ENCODE results near the gene CEP57L1.

The CEP57L1 gene

DNA sequence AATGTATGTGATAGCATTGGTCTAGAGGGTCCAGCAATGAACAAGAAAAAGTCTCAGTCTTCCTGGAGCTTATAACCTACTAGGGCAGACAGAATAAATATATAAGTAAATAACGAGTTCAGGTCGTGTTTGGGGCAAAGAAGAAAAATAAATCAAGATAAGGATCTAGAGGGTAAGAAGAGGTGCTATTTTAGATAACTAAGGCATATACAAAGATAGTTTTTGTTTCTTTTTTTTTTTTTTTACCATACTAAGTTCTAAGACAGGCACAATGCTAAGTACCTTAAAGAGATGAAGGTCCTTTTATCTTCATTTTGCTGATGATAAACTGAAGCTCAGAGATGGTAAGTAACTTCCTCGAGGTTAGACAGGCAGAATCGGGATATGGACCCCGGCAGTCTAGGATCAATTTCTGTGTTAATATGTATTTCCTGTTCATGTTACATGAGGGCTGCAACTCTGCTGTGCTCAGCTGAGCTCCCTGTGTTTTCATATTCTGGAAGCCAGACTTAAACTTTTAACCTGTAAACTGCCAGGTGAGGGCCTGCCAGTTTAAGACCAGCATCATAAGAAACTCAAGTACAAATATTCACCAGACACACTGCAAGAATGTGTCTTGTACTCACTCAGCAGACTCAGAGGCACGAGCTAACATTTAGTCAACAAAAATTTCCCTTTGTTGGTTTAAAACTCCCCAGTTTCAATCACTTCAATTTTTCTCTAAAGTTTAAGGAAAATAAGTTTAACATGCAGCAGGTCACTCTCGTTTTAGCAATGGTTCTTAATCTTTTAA lies 24.0 kb upstream of the CEP57L1 start:
- Histone ChIP-seq H3K4me1 (ENCODE audit: low read length) (peaks cover 24% of the 10 kb centered on the region), H2AFZ (ENCODE audit: low read length) (no peak overlapping the region), H3K9me3 (replicated peaks; ENCODE audit: insufficient read depth, low read length) (no peaks in the 10 kb centered on the region), H3K9ac (ENCODE audit: low read length) (no peak overlapping the region), H4K20me1 (ENCODE audit: insufficient read depth, low read length) (no peaks in the 10 kb centered on the region), H3F3A (ENCODE audit: insufficient read depth, low read length) (no peaks in the 10 kb centered on the region), H3K79me2 (ENCODE audit: low read length) (peaks cover 93% of the 10 kb centered on the region), H3K27ac (ENCODE audit: low read length) (no peak overlapping the region), H3K9me2 (replicated peaks; ENCODE audit: insufficient read depth, low read length) (no peaks in the 10 kb centered on the region), H3K36me3 (replicated peaks; ENCODE audit: insufficient read depth, low read length) (no peaks in the 10 kb centered on the region), H3K4me2 (ENCODE audit: low read depth, low read length) (0 out of 2 replicates have a peak overlapping the region, but pooled peaks have one; percentile 3), H3K27me3 (replicated peaks; ENCODE audit: insufficient read depth, low read length) (no peaks in the 10 kb centered on the region), H3K4me3 (ENCODE audit: low read length) (no peak overlapping the region)
- no peak for TF ChIP-seq EZH2phosphoT487 (IDR thresholded peaks at IDR 0.05; ENCODE audit: low read length)
- TF ChIP-seq EZH2 (optimal IDR thresholded peaks at IDR 0.05; ENCODE audit: low read depth, low read length), result no peak
- TF ChIP-seq, protein P1, sequence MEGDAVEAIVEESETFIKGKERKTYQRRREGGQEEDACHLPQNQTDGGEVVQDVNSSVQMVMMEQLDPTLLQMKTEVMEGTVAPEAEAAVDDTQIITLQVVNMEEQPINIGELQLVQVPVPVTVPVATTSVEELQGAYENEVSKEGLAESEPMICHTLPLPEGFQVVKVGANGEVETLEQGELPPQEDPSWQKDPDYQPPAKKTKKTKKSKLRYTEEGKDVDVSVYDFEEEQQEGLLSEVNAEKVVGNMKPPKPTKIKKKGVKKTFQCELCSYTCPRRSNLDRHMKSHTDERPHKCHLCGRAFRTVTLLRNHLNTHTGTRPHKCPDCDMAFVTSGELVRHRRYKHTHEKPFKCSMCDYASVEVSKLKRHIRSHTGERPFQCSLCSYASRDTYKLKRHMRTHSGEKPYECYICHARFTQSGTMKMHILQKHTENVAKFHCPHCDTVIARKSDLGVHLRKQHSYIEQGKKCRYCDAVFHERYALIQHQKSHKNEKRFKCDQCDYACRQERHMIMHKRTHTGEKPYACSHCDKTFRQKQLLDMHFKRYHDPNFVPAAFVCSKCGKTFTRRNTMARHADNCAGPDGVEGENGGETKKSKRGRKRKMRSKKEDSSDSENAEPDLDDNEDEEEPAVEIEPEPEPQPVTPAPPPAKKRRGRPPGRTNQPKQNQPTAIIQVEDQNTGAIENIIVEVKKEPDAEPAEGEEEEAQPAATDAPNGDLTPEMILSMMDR (IDR thresholded peaks at IDR 0.05; ENCODE audit: low read length), result no peak
- DNase-seq, result no peak

DNA sequence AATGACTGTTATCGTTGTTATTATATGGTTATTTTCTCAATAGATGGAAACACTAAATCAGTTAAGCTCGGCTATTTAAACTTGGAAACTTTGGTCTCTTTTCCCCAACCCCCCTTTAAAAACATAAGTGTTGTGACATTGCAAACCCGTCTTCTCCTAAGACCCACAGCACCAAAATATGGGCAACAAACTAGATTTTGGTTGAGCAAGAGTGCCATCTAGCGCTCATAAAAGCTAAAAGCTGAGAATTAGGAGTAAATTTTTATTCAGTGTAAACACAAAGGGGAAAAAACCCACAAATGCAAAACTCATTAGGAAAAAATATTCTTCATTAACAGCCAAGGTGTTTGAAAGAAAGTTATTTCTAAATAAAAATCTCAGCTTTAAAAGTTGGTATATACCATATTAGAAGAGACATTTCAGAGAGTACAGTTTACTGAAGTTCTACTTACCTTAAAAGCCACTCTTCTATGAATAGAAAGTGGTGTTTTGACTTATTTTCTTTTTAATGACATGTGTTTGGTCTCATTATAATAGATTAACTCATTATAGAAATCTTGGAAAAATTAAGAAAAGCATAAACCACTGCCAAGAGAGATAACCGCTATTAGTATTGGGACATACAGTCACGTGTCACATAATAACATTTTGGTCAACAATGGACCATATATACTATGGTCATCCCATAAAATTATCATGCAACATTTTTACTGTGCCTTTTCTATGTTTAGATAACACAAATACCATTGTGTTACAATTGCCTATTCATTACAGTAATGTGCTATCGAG lies 21.8 kb upstream of the CEP57L1 start:
- peak; percentile 78 for DNase-seq
- peak overlapping the region; percentile 19; the same call in 1 of the 2 replicates for H3K4me2 ChIP-seq (ENCODE audit: low read depth, low read length)

DNA sequence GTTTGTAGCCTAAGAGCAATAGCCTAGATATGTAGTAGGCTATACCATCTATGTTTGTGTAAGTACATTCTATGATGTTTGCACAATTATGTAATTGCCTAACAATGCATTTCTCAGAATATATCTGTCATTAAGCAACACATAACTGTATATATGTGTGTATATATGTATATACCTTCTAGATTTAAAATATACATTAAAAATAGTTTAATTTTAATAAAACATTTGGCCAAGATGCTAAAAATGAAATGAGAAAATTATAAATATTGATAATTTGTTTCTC lies 21.2 kb upstream of the CEP57L1 start:
- no peak overlapping the region for H3K4me2 ChIP-seq (ENCODE audit: low read depth, low read length)
- H3K9ac ChIP-seq (ENCODE audit: low read length), result no peak overlapping the region
- DNase-seq, result no peak
- no peaks in the 10 kb centered on the region for H3K27me3 ChIP-seq (replicated peaks; ENCODE audit: insufficient read depth, low read length)
- no peak overlapping the region for H3K4me3 ChIP-seq (ENCODE audit: low read length)
- no peaks in the 10 kb centered on the region for H3K36me3 ChIP-seq (replicated peaks; ENCODE audit: insufficient read depth, low read length)
- no peaks in the 10 kb centered on the region for H4K20me1 ChIP-seq (ENCODE audit: insufficient read depth, low read length)
- no peak overlapping the region for H3K27ac ChIP-seq (ENCODE audit: low read length)
- peaks cover 93% of the 10 kb centered on the region for H3K79me2 ChIP-seq (ENCODE audit: low read length)
- no peaks in the 10 kb centered on the region for H3K9me2 ChIP-seq (replicated peaks; ENCODE audit: insufficient read depth, low read length)
- H3F3A ChIP-seq (ENCODE audit: insufficient read depth, low read length), result no peaks in the 10 kb centered on the region
- H2AFZ ChIP-seq (ENCODE audit: low read length), result no peak overlapping the region
- TF ChIP-seq EZH2phosphoT487 (IDR thresholded peaks at IDR 0.05; ENCODE audit: low read length), result no peak
- TF ChIP-seq, protein P1 (IDR thresholded peaks at IDR 0.05; ENCODE audit: low read length), result no peak
- no peak for TF ChIP-seq EZH2 (optimal IDR thresholded peaks at IDR 0.05; ENCODE audit: low read depth, low read length)
- H3K9me3 ChIP-seq (replicated peaks; ENCODE audit: insufficient read depth, low read length), result no peaks in the 10 kb centered on the region
- peaks cover 24% of the 10 kb centered on the region for H3K4me1 ChIP-seq (ENCODE audit: low read length)

More for the DNA sequence above, 21.8 kb upstream of the CEP57L1 start:
- H3K9ac ChIP-seq (ENCODE audit: low read length), result no peak overlapping the region
- no peaks in the 10 kb centered on the region for H3F3A ChIP-seq (ENCODE audit: insufficient read depth, low read length)
- no peaks in the 10 kb centered on the region for H3K9me2 ChIP-seq (replicated peaks; ENCODE audit: insufficient read depth, low read length)
- H3K27ac ChIP-seq (ENCODE audit: low read length), result no peak overlapping the region
- no peak overlapping the region for H3K4me3 ChIP-seq (ENCODE audit: low read length)
- no peaks in the 10 kb centered on the region for H4K20me1 ChIP-seq (ENCODE audit: insufficient read depth, low read length)
- peaks cover 24% of the 10 kb centered on the region for H3K4me1 ChIP-seq (ENCODE audit: low read length)
- H3K79me2 ChIP-seq (ENCODE audit: low read length), result peaks cover 91% of the 10 kb centered on the region
- H3K36me3 ChIP-seq (replicated peaks; ENCODE audit: insufficient read depth, low read length), result no peaks in the 10 kb centered on the region
- TF ChIP-seq EZH2phosphoT487 (IDR thresholded peaks at IDR 0.05; ENCODE audit: low read length), result no peak
- TF ChIP-seq, protein P1 (IDR thresholded peaks at IDR 0.05; ENCODE audit: low read length), result peak; percentile 64
- H2AFZ ChIP-seq (ENCODE audit: low read length), result no peak overlapping the region
- H3K9me3 ChIP-seq (replicated peaks; ENCODE audit: insufficient read depth, low read length), result no peaks in the 10 kb centered on the region
- H3K27me3 ChIP-seq (replicated peaks; ENCODE audit: insufficient read depth, low read length), result no peaks in the 10 kb centered on the region
